Stimulated activated CD4-positive, alpha-beta T cell treated with anti-CD3 and anti-CD28 coated beads, Interleukin-2, amount 100 ng/mL, for 24 hours (primary cell): ENCODE data around the gene LY6G6F.

Source experiments
- DNase-seq, 2 donors: peaks; one replicate each; pipeline ENCODE4 v3.0.0-alpha.2; 2020

Gene LY6G6F

DNA sequence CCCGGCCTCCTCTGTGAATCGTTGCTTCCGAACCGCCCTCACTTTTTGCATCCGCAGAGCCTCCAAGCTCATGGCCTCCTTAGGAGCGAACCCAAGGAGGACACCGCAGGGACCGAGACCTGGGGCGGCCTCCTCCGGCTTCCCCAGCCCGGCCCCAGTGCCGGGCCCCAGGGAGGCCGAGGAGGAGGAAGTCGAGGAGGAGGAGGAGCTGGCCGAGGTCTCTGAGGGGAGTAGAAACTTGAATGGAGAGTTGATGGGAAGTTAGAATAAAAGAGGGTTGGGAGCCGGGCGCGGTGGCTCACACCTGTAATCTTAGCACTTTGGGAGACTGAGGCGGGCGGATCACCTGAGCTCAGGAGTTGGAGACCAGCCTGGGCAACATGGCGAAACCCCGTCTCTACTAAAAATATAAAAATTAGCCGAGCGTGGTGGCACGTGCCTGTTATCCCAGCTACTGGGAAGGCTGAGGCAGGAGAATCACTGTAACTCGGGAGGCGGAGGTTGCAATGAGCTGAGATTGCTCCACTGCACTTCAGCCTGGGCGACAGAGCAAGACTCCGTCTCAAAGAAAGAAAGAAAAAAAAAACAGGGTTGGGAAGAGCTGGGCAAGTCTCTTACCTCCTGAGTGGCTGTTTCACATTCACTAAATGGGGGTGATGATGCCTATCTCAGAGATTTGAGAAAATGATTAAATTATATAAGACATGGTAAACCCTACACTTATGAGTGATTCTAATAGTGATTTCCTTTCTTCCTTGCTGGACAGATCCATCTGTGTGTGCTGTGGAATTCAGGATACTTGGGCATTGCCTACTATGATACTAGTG lies 33.9 kb downstream of the LY6G6F start:
- DNase-seq = no peak

DNA sequence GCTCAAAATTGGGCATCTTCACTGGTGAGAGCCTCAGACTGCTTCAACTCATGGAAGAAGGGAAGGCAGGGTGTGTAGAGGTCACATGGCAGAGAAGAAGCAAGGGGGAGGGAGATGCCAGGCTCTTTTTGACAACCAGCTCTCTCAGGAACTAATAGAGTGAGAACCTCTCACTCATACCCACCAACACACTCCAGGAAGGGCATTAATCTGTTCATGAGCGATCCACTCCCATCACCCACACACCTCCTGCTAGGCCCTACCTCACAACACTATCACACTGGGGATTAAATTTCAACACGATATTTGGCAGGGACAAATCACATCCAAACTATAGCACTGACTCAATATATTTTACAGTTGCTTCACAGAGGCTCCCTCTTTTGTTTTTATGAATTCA lies 35.1 kb downstream of the LY6G6F start:
- no peak for DNase-seq

DNA sequence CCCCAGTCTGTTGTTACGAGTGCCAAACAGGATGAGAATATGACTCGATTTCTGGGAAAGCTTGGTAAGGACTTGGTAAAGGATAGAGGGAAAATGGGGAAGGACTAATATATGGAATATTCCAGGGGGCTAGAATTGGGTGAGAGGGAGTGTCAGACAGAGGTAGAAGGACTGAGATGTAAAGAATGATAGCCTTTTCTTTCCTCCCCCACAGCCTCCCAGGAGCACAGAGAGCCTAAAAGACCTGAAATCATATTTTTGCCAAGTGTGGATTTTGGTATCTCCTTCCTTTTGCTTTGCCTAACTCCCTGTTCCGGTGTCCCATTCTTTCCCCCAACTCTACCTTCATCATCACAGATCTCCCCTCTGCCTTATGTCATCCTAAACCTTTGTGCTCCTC lies 36.2 kb downstream of the LY6G6F start:
- DNase-seq = no peak

DNA sequence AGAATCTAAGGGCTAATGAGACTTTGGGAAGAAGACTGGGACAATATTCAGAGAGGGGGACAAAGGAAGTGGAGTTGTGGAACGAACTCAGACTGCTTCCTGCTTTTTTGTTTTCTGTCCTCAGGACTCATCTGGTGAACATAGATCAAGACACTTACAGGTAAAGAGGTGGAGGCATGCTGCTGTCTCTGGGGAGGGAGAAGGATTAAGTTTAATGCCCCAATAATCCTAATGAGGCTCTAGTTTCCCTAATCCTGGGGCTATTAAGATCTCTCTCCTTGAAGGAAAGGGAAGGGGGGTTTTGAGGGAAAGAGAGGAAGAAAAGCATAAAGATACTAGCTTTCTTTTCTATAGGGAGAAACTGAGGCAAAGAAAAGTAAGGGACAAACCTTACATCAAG lies 37.8 kb downstream of the LY6G6F start:
- no peak for DNase-seq

DNA sequence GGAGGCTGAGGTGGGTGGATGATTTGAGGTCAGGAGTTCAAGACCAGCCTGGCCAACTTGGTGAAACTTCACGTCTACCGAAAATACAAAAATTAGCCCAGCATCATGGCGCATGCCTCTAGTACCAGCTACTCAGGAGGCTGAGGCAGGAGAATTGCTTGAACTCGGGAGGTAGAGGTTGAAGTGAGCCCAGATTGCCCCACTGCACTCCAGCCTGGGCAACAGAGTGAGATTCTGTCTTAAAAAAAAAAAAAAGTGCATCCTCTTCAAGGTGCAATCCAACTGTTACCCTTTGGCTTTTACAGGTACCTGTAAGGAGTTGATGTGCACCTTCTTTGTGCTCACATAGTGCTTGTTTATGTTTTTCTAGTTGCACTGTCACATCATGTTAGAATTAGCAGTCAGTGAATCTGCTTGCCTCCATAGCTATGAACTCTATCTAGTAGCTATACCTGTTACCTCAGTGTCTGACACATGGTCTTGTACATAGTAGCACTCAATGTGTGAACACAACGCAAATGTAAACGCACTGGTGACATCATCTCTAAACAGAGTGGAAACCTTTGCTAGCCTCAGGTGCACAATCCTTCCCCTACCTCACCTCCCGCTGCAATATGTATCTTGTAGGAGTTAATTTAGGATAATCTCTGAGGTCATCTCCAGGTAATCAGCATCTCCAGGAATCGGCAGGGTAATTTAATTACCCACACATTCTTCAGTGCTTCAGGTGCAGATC lies 42.8 kb downstream of the LY6G6F start:
- DNase-seq = no peak

DNA sequence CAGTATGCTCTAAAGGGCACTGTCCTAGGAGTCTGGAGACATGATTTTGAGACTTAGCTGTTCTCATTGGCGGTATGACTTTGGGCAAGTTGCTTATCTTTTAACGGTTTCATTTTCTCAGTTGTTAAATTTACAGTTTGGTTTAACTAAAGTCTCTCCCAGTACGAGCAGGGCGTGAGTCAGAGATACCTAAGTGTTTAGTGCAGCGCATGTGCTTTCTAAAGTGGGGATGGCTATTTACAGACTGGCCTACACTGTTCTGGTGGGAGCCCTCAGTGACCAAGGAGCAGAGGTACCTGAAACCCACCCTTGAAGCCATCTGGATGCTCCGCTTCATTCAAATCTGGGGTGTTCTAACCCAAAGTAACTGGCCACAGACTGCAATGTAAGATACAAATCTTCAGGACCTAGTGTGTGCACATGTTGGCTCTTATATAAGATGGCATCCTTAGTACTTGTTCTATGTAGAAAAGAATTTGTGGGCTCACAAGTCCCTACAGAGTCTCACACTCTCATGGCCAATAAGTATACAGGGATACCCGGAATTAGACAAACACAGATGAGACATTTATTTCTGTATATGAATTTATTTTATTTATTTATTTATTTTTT lies 43.9 kb downstream of the LY6G6F start:
- DNase-seq = no peak

DNA sequence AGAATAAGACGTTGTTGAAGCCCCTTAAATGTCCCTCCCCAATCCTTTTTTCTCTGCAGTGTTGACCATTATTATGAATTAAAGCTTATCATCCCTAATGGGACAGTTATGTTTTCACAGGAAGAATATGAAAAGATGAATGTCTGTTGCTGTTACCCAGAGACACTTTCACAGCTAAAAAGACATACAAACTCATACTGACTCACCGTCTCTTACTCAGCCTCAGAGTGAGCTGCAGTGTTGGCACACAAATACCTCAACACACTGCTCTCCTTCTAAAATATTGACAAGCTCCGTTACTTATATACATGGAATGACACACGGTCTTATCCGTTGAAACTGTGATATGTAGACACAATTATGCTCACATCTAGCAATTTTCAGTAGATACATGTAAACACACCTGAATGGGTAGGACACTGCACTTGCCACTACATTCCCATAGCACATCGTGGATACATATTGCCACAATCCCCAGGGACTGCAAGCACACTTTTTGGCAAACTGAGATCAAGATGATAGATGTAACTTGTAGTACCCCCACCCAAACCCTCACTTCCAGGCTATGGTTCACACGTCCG lies 46.2 kb downstream of the LY6G6F start:
- DNase-seq = no peak

DNA sequence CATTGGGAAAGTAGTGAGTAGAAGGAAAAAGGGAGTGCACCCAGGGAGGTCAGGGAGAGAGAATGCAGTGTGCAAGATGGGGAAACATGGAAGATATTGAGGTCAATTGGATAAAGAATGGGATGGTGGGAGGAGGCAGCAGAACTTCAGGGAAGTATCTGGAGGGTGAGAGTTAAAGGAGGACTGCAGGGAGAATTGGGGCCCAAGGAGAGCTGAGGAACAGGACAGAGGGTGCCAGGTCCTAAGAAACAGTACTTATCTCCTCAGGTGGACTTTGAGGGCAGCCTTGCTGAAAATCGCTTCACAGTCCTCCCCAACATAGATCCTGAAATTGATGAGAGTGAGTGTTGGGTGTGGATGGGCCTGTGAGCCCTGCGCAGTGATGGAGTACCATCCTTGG lies 51.6 kb downstream of the LY6G6F start:
- no peak for DNase-seq
